HG03439 (cell line): Measurements from ENCODE around the gene BCL2A1.
"Not testable (repeated sequence)": the region's sequence is repeated elsewhere in the genome, so short reads cannot be mapped to it uniquely, and the experiment has no call there.

Experiments used
- ATAC-seq: cut with Tn5 transposase; IDR thresholded peaks from one replicate; pipeline ENCODE4 v1.9.1; 2021; ENCODE audit warnings: mild to moderate bottlenecking, moderate library complexity; ENCODE audit not compliant: unreplicated experiment

Gene BCL2A1

DNA sequence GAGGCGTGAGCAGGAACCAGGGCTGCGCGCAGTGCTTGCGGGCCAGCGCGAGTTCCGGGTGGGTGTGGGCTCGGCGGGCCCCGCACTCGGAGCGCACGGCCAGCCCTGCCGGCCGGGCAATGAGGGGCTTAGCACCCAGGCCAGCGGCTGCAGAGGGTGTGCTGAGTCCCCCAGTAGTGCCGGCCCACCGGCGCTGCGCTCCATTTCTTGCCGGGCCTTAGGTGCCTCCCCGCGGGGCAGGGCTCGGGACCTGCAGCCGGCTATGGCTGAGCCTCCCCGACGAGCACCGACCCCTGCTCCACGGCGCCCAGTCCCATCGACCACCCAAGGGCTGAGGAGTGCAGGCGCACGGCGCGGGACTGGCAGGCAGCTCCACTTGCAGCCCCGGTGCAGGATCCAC lies 44.9 kb downstream of the BCL2A1 start:
- ATAC-seq = not testable (repeated sequence)

DNA sequence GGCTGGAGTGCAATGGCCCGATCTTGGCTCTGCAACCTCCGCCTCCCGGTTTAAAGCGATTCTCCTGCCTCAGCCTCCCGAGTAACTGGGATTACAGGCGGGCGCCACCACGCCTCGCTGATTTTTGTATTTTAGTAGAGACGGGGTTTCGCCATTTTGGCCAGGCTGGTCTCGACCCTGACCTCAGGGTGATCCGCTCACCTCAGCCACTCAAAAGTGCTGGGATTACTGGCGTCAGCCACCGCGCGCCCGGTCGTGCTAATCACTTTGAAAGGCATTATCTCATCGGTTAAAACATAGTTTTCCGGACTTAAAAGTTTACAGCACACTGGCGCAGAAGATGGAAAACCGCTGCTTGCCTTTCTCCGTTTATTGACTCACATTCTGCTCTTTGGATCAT lies 46.6 kb downstream of the BCL2A1 start:
- no peak for ATAC-seq

DNA sequence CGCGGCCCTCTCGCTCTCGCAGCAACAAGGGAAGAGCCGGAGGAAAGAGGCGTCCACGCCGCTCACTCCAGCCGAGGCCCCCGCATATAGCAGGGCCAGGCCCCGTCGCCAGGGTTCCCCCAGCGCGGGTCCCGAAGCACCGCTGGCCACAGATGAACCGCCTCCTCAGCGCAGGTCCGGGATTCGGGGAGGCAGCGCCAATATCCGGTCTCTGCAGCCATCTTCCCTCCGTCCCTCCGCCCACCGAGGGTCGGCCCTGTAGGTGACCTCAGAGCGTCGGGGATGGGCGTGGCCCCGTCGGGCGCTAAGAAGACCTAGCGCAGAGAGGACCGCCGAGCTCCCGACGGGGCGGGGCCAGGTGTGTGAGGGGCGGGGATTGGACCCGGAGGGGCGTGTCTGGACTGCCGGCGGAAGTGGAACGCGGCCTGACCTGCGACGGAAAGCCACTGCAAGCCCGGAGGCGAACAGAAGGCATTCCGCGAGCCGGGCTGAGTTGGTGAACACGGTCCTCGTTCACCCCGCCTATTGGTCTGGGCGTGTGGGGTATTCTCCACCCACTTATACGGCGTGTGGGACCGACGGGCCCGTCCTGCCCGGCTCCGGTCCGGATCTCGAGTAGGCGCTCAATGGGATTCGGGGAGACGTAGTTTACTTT lies 47.4 kb downstream of the BCL2A1 start:
- ATAC-seq = peak; percentile 96

DNA sequence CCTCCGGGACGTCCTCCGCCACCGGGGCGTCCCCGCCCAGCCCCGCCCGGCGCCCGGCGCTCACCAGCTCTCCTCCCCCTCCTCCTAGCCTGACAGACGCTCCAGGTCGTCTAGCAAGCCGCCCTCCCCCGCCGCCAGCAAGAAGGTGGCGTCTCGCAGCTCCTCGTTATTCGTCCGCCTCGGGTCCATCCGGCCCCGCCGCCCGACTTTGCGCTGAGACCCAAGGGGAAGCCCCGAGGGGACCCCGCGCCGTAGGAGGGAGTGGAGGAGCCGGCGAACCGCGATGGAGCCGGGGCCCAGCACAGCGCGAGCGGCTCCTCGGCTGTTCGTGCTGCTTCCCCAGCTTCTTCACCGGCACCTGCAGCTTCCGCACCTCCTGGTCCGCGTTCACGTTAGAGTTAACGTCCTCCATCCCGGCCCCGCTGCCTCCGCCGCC lies 47.9 kb downstream of the BCL2A1 start:
- peak; percentile 46 for ATAC-seq

DNA sequence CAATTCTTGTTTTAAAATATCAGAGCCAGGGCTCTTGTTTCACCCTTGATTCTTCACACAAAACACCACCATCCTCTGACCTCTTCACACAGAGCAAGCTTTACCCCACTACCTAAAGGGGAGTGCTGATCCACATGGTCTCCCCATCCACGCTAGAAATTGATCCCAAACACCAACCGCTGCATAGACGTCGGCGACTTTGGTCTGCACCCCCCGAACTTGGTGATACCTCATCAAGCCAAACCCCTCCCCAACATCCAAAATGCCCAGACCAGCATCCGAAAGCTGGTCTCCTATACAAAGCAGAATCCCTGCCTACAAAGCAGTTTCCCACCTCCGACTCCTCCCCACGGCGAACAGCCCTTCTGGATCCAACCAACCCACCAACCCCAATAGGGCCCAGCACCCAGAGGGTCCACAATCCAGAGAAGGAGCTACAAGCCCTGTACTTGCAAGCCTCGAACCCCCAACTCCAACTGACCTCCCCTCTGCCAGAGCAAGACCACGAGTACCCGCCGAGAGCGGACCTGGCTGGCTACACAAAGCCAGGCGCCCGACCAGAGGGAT lies 48.4 kb downstream of the BCL2A1 start:
- no peak for ATAC-seq

DNA sequence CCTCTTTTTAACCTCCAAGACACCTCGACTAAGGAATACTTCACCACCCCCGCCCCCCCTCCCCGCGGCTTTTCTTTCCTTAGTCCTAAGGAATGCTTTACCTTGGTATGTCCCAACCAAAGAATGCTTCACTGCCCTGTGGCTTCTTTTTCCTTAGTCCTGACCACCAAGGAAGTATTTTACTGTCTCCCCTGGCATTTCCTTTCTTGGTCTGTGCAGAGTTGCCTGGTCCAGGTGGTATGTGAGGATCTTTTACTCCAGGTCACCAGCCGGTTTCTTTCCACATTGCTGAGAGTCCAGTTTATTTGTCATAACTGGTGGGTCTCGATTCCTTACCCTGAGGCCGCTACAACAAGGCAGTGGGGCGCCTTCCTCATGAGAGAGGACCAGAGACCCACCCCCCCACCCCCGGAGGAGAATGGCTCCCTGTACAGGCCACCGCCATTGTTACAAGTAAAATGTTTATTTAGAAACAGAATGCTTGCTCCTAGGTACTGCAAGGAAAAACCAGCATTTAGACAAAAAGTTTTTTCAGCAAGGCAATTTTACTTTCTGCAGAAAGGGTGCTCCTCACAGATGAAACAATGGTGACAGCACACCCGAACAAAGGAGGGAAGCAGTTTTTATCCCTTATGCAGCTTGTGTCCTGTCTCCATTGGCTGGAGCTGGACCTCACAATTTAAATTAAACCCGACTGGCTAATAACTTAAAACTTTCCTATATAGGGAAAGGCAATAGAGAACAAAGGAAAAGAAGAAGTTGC lies 51.1 kb downstream of the BCL2A1 start:
- no peak for ATAC-seq

DNA sequence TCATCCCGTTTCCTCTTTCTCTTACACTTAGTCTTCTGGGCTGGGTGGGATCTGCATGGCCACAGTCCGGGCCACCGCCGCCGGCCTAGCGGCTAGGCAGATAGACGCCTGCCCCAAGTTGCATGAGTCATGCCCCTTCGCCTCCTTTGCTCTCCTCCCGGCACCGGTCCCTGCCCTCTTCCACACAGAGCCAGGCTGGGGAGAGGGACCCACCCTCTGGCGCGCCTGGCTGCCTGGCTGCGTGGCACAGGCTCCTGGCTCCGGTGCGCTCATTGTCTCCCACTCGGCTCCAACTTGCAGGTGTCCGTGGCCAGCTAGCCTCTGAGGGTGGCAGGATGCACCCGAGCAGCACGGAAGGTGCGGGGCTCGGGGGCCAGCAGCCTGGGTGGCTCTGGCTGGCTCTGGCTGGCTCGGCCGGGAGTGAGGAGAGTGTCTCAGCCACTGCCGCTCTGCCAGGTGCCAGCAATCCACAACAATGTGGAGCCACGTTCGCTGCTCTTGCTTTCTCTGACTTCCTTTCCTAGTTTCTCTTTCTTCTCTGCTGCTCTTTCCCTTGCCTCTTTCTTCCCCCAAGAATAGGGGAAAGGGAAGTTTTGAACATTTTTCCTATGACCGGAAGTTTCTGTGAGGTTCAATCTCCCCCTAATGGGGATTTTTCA lies 51.8 kb downstream of the BCL2A1 start:
- no peak for ATAC-seq

DNA sequence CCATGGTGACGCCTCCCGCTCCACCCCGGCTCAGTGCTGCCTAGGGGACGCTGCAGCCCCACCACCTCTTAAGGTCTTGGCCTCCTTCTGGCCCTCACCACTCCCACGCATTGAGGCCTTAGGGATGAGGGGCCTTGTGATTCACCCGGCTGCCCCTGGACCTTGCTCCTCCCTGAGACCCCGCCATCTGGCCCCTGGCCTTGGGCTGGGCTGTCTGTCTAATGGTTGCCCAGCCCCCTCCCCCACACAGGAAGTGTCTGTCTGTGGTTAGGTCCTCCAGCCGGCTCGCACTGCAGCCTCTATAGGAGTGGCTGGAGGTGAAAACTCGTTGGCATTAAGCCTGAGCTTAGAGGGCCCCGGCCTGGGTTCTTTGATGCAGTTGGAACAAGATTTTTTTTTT lies 52.7 kb downstream of the BCL2A1 start:
- no peak for ATAC-seq

DNA sequence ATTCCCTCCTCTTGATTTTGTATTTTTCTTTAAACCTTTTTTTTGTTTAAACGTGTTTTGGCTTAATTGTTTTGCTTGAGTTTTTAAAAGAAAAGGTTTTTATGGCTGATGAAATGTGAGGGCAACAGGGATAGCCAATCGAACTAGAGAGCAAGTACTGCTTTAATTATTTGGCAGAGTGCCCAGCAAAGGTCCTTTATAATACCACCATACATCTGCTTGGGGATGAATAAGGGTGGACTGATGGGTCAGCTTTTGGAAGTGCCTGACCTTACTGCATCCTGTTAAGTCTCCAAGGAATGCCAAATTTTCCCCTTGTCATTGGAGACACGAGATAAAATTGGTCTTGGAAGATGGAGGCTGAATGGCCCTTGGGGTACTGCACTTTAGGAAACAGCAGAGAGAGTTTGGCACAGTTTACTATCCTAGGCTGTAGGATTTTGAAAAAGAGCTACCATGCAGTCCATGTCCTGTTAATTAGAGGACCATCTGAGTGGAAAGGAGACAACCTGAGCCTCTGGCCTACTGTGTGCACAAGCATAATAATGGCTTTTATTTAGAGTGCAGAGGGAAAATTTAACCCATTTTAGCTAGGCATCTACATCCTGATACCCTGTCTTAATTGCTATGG lies 54.4 kb downstream of the BCL2A1 start:
- no peak for ATAC-seq

DNA sequence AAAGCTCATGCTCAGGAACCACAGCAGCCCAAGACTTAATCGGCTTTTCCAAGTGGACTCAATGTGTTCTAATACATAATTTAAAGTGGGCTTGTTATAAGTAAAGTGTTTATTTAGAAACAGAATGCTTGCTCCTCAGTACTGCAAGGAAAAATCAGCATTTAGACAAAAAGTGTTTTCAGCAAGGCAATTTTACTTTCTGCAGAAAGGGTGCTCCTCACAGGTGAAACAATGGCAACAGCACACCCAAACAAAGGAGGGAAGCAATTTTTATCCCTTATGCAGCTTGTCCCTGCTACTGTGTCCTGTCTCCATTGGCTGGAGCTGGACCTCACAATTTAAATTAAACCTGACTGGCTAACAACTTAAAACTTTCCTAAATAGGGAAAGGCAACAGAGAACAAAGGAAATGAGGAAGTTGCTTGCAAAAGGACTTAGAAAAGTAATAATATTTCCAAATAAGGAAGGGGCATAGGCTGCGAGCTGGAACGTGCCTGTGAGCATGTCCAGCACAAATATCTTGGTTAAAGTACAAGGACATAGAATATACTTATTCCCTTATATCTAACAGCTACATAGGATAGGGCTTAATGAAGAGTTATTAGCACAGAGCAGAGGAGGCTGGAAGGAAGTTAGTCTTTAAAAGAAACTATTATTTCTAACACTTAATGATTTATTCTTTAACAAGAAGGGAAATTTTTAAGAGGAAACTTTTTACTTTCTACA lies 55.1 kb downstream of the BCL2A1 start:
- ATAC-seq = not testable (repeated sequence)

DNA sequence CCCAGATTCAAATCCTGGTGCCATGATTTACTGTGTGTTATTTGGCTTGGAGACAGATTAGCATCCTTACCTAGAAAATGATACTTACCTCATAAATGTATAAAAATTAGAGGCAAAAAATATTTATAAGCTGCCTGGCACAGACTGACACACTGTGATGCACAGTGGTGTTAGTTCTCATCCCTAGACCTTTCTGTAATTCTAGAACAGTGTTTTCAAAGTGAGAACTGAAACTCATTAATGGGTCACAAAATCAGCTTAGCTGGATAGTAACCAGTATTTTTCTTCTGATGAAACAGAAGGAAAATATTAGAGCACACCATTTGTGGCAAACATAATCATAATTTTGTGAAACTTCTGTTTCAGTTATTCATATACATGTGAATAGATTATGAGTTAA lies 56.3 kb downstream of the BCL2A1 start:
- no peak for ATAC-seq
